A673 (cell line): ENCODE results near the gene TBC1D9B.

Source experiments
- EZH2 ChIP-seq: fragments of 200-600 bp; sonication (generic); IDR thresholded peaks from 2 replicates; pipeline ENCODE4 v1.6.1; 2017; ENCODE audit warnings: borderline replicate concordance, low read depth, mild to moderate bottlenecking, mixed read lengths, antibody characterized with exemption, low read length; ENCODE audit not compliant: poor library complexity, severe bottlenecking
- TF ChIP-seq, protein P1 (sequence below): fragments of 300-800, 200-600 bp; sonication (generic); conservative IDR thresholded peaks from 2 replicates; pipeline ENCODE4 v1.5.1; 2017; ENCODE audit warnings: low read depth, mild to moderate bottlenecking, antibody characterized with exemption, low read length, moderate library complexity, mixed read lengths

DNA sequence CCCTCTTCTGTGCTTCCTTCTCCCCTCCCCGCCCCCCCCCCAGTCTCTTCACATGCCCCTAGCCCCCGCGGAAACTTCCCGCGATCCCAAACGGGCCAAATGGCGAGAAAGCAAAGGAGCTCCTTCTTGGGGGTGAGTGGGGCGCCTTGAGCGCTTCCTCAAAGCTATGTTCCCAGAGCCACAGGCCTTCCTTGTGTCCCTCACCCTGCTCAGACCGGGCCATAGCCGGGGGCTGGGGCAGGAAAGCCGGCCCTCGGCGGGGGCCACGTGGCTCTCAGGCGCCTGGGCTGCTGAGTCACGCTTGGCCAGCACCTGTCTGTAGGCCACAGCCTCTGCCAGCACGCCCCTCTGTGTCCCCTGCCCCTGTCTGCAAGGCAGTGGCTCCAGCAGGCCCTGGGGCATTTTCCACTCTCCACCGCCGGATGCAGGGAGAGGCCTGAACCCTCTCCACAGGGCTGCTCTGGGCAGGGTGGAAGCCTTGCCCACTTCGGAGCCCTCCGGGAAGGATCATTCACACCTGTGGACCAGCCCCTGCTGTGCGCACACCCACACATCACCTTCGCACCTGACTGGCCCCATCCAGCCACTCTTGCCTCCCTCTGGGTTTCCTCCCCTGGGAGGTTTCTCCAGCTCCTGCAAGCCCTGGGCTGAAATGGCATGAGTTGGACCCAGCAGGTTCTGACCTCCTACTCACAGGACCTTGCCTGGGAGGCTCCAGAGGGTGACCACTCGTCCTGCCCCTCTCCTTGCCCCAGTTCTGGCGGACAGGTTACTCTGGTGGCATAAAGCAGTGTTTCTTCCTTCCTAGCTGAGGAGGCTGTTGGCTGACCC lies 88.2 kb downstream of the TBC1D9B start:
- TF ChIP-seq EZH2 = no peak
- TF ChIP-seq, protein P1, sequence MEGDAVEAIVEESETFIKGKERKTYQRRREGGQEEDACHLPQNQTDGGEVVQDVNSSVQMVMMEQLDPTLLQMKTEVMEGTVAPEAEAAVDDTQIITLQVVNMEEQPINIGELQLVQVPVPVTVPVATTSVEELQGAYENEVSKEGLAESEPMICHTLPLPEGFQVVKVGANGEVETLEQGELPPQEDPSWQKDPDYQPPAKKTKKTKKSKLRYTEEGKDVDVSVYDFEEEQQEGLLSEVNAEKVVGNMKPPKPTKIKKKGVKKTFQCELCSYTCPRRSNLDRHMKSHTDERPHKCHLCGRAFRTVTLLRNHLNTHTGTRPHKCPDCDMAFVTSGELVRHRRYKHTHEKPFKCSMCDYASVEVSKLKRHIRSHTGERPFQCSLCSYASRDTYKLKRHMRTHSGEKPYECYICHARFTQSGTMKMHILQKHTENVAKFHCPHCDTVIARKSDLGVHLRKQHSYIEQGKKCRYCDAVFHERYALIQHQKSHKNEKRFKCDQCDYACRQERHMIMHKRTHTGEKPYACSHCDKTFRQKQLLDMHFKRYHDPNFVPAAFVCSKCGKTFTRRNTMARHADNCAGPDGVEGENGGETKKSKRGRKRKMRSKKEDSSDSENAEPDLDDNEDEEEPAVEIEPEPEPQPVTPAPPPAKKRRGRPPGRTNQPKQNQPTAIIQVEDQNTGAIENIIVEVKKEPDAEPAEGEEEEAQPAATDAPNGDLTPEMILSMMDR = no peak
